GM19328 (cell line): ENCODE results near the gene ADD3.
"Not testable (repeated sequence)": the region's sequence is repeated elsewhere in the genome, so short reads cannot be mapped to it uniquely, and the experiment has no call there.

Experiments used
- ATAC-seq: cut with Tn5 transposase; IDR thresholded peaks from one replicate; pipeline ENCODE4 v1.9.1; 2021; ENCODE audit warnings: mild to moderate bottlenecking, moderate library complexity; ENCODE audit not compliant: unreplicated experiment

The ADD3 gene

GRCh38 chr10:110101464-110102144 is 93.8 kb downstream of the ADD3 start:
- ATAC-seq: no peak

DNA sequence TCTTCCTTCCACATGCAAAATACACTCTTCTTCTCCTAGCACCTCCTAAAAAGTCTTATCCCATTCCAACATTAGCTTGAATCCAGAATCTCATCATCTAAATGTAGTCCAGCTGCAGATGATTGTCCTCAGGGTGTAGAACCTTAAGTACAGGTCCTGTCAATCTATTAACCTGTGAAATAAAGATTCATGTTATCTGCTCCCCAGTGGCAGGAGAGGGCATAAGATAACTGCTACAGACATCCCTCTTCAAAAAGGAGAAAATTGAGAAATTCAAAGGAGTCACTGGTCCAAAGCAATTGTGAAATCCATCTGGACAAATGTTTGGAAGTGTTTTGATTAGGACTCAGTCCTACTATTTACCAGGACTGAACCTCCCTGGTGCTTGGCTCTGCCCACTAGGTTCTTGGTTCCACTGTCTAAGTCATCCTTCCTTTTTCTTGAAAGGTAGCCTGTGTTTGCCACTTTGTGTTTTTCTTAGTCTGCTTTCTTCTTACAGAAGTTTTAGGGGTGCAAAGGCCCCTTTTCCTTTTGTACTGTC is 96.2 kb downstream of the ADD3 start:
- ATAC-seq: no peak

DNA sequence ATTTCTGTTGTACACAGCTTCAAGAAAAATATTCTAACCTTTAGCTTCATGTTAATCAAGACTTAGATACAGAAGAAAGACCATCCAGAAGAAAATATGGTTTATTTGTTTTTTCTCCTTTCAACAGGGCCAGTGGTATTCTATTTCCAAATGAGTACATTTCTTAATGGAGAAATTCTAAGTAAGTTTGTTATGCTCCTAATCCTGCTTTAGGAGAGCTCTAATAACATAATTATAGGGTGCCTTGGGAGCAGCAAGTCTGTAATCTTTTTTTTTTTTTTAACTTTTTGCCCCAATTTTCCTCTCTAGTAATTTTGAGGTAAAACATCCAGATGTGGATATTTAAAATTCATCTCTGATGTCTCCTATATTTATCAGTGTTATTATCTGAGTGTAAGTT is 98.1 kb downstream of the ADD3 start:
- no peak for ATAC-seq

- no peak for ATAC-seq
Measured at GRCh38 chr10:110107430-110107829, 99.6 kb downstream of the ADD3 start.

DNA sequence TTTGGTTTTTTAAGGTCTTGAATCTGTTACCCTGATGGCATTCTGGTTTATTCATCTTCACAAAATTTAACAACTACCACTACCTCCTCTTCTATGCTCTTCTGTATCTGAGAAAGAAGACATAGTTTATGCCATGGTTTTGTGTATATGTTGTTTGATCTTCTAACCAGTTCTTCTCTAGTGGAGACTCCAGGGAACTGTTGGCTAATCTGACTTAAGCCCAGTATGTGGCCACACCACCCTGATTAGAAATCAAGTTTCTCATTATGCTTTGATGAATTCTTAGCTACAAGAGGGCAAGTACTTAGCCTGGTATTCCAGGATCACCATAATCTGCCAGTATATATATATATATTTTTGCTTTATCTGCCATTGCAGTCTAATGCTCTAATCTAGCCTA is 100.1 kb downstream of the ADD3 start:
- ATAC-seq: no peak

DNA sequence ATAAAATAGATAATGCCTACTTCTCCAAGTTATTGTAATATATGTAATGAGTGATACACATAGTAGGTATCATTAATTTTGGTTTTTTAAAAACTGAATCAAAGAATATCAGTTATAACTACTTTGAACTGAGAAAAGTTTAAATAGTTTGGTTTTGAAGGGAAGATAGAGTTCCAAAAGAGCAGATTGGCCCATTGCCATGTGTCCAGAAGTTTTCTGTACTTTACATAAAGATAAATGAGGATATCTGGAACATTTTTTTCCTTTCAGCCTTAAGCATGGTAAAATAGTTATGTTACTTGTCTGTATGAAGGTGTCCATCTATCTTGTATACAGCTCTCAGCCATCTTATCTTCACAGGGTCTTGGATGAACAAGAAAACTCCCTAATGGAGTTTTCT is 101.7 kb downstream of the ADD3 start:
- ATAC-seq: no peak

- no peak for ATAC-seq
Measured at GRCh38 chr10:110110338-110110737, 102.6 kb downstream of the ADD3 start.

DNA sequence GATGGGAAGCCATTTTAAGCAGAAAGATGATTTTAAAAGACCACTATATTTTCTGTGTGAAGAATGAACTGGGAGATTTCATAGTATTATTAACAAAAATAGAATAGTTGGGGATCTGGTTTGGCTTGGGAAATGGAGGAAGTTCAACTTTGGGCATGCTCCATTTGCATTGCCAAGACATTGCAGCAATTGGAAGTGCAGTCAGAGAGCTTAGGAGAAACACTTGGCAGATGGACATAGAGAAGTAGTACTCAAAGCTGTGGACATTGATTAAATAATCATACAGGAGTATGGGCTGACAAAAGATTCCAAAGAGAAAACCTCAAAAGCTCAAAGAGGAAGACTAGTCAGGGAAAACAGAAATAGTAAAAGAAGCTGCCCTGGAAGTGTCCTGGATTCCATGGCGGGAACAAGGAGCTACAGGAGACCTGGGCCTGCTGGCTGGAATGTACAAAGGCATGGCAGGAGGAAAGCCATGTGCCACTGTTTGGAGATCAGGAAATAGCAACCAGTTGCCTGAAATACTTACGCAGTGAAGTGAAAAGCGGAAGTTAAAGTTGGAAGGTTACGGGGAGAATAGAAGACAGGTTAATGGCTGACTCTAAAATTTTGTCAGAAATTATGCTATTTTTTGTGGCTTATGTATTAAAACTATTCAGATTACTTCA is 106.0 kb downstream of the ADD3 start:
- no peak for ATAC-seq

- ATAC-seq: not testable (repeated sequence)
Measured at GRCh38 chr10:110114668-110115067, 106.9 kb downstream of the ADD3 start.

- ATAC-seq: no peak
Measured at GRCh38 chr10:110115784-110116520, 108.2 kb downstream of the ADD3 start.

GRCh38 chr10:110118891-110119621 is 111.3 kb downstream of the ADD3 start:
- no peak for ATAC-seq

DNA sequence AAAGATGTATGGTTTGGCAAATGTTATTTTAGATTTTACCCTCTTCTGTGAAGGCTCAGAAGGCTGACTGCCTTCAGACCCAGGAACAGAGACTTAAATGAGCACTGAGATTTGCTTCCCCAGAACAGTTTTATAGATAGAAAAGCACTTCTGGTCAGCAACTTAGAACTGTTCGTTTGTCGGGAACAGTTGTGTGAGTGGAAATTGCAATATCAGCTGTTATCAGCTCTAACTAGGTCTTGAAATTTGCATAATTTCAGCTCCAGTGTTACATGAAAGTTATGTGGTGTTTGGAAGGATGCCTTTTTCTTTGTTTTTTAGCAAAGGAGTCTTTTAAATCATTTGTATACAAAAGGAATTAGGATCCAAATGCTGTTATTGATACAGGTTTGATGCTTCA is 115.8 kb downstream of the ADD3 start:
- ATAC-seq: no peak

- ATAC-seq: no peak
Measured at GRCh38 chr10:110129490-110129889, 121.7 kb downstream of the ADD3 start.

- ATAC-seq: no peak
Measured at GRCh38 chr10:110134917-110135316, 127.1 kb downstream of the ADD3 start.

DNA sequence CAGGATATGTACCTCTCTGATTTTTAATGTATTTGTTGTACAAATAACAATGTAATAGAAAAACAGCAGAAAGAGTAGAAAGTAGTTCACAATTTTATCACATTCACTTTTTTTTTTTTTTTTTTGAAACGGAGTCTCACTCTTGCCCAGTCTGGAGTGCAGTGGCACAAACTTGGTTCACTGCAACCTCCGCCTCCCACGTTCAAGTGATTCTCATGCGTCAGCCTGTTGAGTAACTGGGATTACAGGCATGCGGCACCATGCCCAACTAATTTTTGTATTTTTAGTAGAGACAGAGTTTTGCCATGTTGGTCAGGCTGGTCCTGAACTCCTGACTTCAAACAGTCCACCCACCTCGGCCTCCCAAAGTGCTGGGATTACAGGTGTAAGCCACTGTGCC is 128.1 kb downstream of the ADD3 start:
- not testable (repeated sequence) for ATAC-seq

DNA sequence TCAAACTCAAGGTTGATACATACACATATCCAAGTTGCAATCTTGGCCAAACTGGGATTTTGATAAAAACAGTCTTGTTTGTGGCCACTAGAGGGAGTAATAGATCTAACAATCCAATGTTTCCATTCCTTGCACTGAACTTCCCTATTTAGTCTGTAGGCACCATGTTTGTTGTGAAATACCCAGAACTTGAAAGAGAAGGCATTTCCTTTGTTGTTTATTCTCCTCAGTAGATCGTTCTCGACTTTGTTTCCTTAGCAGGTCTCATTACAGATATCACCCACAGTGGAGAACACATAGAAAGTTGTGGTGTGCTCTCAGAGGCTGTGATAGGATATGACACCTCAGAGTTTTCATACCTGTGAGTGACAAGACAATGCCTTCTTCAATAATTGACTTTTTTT is 129.4 kb downstream of the ADD3 start:
- ATAC-seq: peak; percentile 38

- no peak for ATAC-seq
Measured at GRCh38 chr10:110138197-110138812, 130.5 kb downstream of the ADD3 start.

DNA sequence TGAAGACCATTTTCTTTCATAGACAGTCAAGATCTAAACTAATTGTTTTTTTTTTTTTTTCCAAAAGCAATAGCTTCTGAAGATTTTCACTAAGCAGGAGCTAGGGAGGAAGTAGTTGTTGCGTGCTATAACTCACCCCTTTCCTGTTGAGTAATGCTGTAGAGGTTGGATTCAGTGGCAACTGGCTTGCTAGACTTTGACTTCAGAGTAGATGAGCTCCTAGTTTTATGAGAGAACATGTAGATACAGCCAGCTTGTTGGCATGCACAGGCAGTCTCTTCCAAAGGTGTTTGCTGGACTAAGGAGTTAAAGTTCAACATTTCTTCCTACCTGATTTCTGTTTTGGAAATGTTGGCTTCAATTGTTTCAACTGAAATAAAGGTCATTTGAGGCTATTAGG is 133.4 kb downstream of the ADD3 start:
- ATAC-seq: no peak

GRCh38 chr10:110141871-110142635 is 134.3 kb downstream of the ADD3 start:
- no peak for ATAC-seq

GRCh38 chr10:110142965-110143364 is 135.2 kb downstream of the ADD3 start:
- no peak for ATAC-seq
